ENCODE measurements around the gene ENTPD2.

Gene ENTPD2

GRCh38 chr9:137057545-137057944, 3.7 kb upstream of the ENTPD2 start:
- TF ChIP-seq, protein P1, sequence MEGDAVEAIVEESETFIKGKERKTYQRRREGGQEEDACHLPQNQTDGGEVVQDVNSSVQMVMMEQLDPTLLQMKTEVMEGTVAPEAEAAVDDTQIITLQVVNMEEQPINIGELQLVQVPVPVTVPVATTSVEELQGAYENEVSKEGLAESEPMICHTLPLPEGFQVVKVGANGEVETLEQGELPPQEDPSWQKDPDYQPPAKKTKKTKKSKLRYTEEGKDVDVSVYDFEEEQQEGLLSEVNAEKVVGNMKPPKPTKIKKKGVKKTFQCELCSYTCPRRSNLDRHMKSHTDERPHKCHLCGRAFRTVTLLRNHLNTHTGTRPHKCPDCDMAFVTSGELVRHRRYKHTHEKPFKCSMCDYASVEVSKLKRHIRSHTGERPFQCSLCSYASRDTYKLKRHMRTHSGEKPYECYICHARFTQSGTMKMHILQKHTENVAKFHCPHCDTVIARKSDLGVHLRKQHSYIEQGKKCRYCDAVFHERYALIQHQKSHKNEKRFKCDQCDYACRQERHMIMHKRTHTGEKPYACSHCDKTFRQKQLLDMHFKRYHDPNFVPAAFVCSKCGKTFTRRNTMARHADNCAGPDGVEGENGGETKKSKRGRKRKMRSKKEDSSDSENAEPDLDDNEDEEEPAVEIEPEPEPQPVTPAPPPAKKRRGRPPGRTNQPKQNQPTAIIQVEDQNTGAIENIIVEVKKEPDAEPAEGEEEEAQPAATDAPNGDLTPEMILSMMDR (IDR thresholded peaks at IDR 0.05), result no peak
- Histone ChIP-seq H3K4me2 (ENCODE audit: low read length) (no peak overlapping the region), H3K4me3 (ENCODE audit: low read depth, low read length) (no peak overlapping the region), H3K9ac (no peak overlapping the region), H3K4me1 (no peaks in the 10 kb centered on the region), H3K79me2 (no peaks in the 10 kb centered on the region), H3K27me3 (ENCODE audit: control insufficient read depth, insufficient read depth, low read length) (no peaks in the 10 kb centered on the region), H3K27ac (no peak overlapping the region), H3K9me3 (ENCODE audit: control insufficient read depth, low read length) (no peaks in the 10 kb centered on the region), H3K36me3 (ENCODE audit: control insufficient read depth, insufficient read depth, low read length) (no peaks in the 10 kb centered on the region), H2AFZ (no peak overlapping the region)

- TF ChIP-seq, protein P1 (IDR thresholded peaks at IDR 0.05), result no peak
- Histone ChIP-seq H3K9me3 (ENCODE audit: control insufficient read depth, low read length) (no peaks in the 10 kb centered on the region), H3K4me2 (ENCODE audit: low read length) (no peak overlapping the region), H3K27me3 (ENCODE audit: control insufficient read depth, insufficient read depth, low read length) (no peaks in the 10 kb centered on the region), H3K4me3 (ENCODE audit: low read depth, low read length) (no peak overlapping the region), H3K9ac (no peak overlapping the region), H3K36me3 (ENCODE audit: control insufficient read depth, insufficient read depth, low read length) (no peaks in the 10 kb centered on the region), H3K4me1 (no peaks in the 10 kb centered on the region), H3K79me2 (no peaks in the 10 kb centered on the region), H3K27ac (no peak overlapping the region), H2AFZ (no peak overlapping the region)
Measured at GRCh38 chr9:137056739-137057415, 3.0 kb upstream of the ENTPD2 start.

- TF ChIP-seq, protein P1 (IDR thresholded peaks at IDR 0.05), result no peak
- Histone ChIP-seq H3K36me3 (ENCODE audit: control insufficient read depth, insufficient read depth, low read length) (no peaks in the 10 kb centered on the region), H3K27me3 (ENCODE audit: control insufficient read depth, insufficient read depth, low read length) (no peaks in the 10 kb centered on the region), H3K4me3 (ENCODE audit: low read depth, low read length) (no peak overlapping the region), H3K9me3 (ENCODE audit: control insufficient read depth, low read length) (no peaks in the 10 kb centered on the region), H2AFZ (no peak overlapping the region), H3K4me1 (no peaks in the 10 kb centered on the region), H3K79me2 (no peaks in the 10 kb centered on the region), H3K27ac (no peak overlapping the region), H3K9ac (no peak overlapping the region), H3K4me2 (ENCODE audit: low read length) (no peak overlapping the region)
Measured at GRCh38 chr9:137055385-137056364, 1.8 kb upstream of the ENTPD2 start.

DNA sequence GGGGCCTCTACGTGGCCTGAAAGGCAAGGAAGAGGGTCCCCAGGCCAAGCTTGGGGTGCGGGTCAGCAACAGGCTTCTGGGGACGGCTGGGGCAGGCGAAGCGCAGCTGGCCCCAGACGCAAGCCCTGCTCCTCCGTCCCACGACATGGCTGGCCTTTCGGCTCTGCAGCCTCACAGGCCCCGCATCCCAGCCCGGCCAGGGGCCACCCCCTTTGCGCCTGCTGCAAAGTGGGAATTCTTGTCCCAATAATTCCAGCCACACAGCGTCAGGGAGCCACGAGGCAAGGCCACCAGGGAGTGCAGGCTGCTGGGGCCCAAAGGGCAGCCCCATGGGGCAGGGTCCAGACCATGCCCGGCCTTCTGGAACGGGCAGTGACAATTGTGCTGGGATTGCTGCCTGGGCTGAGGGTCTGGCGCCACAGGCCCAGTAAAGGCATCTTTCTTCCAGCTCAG, 1.1 kb upstream of the ENTPD2 start:
- Histone ChIP-seq H3K9ac (no peak overlapping the region), H3K27me3 (ENCODE audit: control insufficient read depth, insufficient read depth, low read length) (no peaks in the 10 kb centered on the region), H3K4me3 (ENCODE audit: low read depth, low read length) (no peak overlapping the region), H3K36me3 (ENCODE audit: control insufficient read depth, insufficient read depth, low read length) (no peaks in the 10 kb centered on the region), H2AFZ (no peak overlapping the region), H3K9me3 (ENCODE audit: control insufficient read depth, low read length) (no peaks in the 10 kb centered on the region), H3K4me1 (no peaks in the 10 kb centered on the region), H3K27ac (no peak overlapping the region), H3K4me2 (ENCODE audit: low read length) (no peak overlapping the region), H3K79me2 (no peaks in the 10 kb centered on the region)
- TF ChIP-seq, protein P1 (IDR thresholded peaks at IDR 0.05), result no peak

Measured in parathyroid adenoma (tissue), 2 donors.